Gastroesophageal sphincter (tissue), 3 donors: Measurements from ENCODE around the gene CEBPG.

Experiments used
- POLR2A ChIP-seq, 2 donors: fragments of 450-650 bp; IDR thresholded peaks; one replicate each; pipeline ENCODE4 v1.6.1; 2017; ENCODE audit warnings: antibody characterized with exemption in 2 of 2, mild to moderate bottlenecking in 2 of 2, moderate library complexity in 1 of 2
- POLR2AphosphoS5 ChIP-seq: sonication (generic); formaldehyde crosslinking; IDR thresholded peaks from one replicate; pipeline ENCODE4 v1.6.1; 2017; ENCODE audit warnings: antibody characterized with exemption
- TF ChIP-seq, protein P1 (sequence below), 4 experiments: fragments of 200-600 bp in 2 of 4; fragments of 450-650 bp in 2 of 4; sonication (generic) in 1 of 4; IDR thresholded peaks; one replicate each; pipeline ENCODE4 v1.5.1; 2017 to 2019; ENCODE audit warnings: antibody characterized with exemption in 4 of 4, mild to moderate bottlenecking in 2 of 4, moderate library complexity in 2 of 4

GRCh38 chr19:33419788-33420130 lies 46.2 kb downstream of the CEBPG start:
- TF ChIP-seq, protein P1, sequence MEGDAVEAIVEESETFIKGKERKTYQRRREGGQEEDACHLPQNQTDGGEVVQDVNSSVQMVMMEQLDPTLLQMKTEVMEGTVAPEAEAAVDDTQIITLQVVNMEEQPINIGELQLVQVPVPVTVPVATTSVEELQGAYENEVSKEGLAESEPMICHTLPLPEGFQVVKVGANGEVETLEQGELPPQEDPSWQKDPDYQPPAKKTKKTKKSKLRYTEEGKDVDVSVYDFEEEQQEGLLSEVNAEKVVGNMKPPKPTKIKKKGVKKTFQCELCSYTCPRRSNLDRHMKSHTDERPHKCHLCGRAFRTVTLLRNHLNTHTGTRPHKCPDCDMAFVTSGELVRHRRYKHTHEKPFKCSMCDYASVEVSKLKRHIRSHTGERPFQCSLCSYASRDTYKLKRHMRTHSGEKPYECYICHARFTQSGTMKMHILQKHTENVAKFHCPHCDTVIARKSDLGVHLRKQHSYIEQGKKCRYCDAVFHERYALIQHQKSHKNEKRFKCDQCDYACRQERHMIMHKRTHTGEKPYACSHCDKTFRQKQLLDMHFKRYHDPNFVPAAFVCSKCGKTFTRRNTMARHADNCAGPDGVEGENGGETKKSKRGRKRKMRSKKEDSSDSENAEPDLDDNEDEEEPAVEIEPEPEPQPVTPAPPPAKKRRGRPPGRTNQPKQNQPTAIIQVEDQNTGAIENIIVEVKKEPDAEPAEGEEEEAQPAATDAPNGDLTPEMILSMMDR (IDR thresholded peaks at IDR 0.05) = no peak
- TF ChIP-seq POLR2AphosphoS5 (no peak), POLR2A (IDR thresholded peaks at IDR 0.05) (no peak)
